Right ventricle myocardium superior (tissue), 1 donor: Measurements from ENCODE around the gene TULP3. TPM values are rescaled to one million over a fixed set of nuclear protein-coding genes. Genes with fewer than 3 reads are reported as not detected.
A peak's percentile ranks its signal among the peaks of the same experiment; 100 is the strongest.

ENCODE experiments used
- ATAC-seq: fragments of 200-7000 bp; cut with Tn5 transposase; one replicate; pipeline ENCODE4 v1.9.1; 2020; ENCODE audit warnings: mild to moderate bottlenecking; ENCODE audit not compliant: poor library complexity
- DNase-seq: peaks from one replicate; pipeline ENCODE4 v3.0.0-alpha.2; 2020
- intact Hi-C: fragments of 100-400 bp; cut with DNase I; formaldehyde crosslinking; loops from one replicate; pipeline ENCODE4 v1.11.2; 2022
- total RNA-seq: library from RNA; stranded (reverse); fragmentation: NEBNext Ultra II Directional; extraction: Animal tissue kit (Norgen Biotek cat#: 25700); gene quantifications from one replicate; pipeline ENCODE4 v1.2.1, GENCODE V29; 2021
- donor health status: DM: no; HTN: yes; CAD: no; lungs with severe emphysema.

Gene TULP3
- total RNA-seq, 1 donor from 2014 or later: 4.6 TPM

GRCh38 chr12:2904260-2904659, 13.6 kb downstream of the TULP3 start:
- no peak for DNase-seq
- ATAC-seq: no peak
- intact Hi-C loops: no loop called here

- DNase-seq (no peak), ATAC-seq (no peak)
- intact Hi-C loops: no loop called here
These were observed 21.5 kb downstream of the TULP3 start for GRCh38 chr12:2912216-2912575.

- ATAC-seq (no peak), DNase-seq (no peak)
- intact Hi-C loops: no loop called here
These were observed 28.6 kb downstream of the TULP3 start for GRCh38 chr12:2919249-2919648.

- intact Hi-C loops: no loop called here
- ATAC-seq (no peak), DNase-seq (no peak)
These were observed 31.6 kb downstream of the TULP3 start for GRCh38 chr12:2922329-2922728.

GRCh38 chr12:2923057-2923456, 32.4 kb downstream of the TULP3 start:
- DNase-seq (no peak), ATAC-seq (no peak)
- intact Hi-C loops: no loop called here

GRCh38 chr12:2924019-2924418, 33.3 kb downstream of the TULP3 start:
- ATAC-seq (peak; percentile 66), DNase-seq (no peak)
- intact Hi-C loops: no loop called here

- no peak for ATAC-seq
These were observed 34.8 kb downstream of the TULP3 start for GRCh38 chr12:2925322-2925995.

GRCh38 chr12:2930865-2931264, 40.2 kb downstream of the TULP3 start:
- intact Hi-C loops: no loop called here
- ATAC-seq (no peak), DNase-seq (no peak)

More at GRCh38 chr12:2925322-2925995, 34.8 kb downstream of the TULP3 start:
- DNase-seq: no peak
- intact Hi-C loops: no loop called here

GRCh38 chr12:2933586-2933985, 42.9 kb downstream of the TULP3 start:
- no peak for ATAC-seq
- intact Hi-C loops: no loop called here
- DNase-seq: no peak

GRCh38 chr12:2934371-2934770, 43.7 kb downstream of the TULP3 start:
- intact Hi-C loops: no loop called here

GRCh38 chr12:2936301-2936700, 45.6 kb downstream of the TULP3 start:
- ATAC-seq: no peak
- intact Hi-C loops: loop anchor here (5.0 kb wide), 1 partner anchor 79 kb away; the partner anchor contains the start of gene TEX52
- DNase-seq: no peak

More at GRCh38 chr12:2934371-2934770, 43.7 kb downstream of the TULP3 start:
- DNase-seq (no peak), ATAC-seq (no peak)

GRCh38 chr12:2937500-2937899, 46.8 kb downstream of the TULP3 start:
- intact Hi-C loops: loop anchor here (5.0 kb wide), 1 partner anchor 80 kb away; the partner anchor contains the start of gene TEX52
- no peak for ATAC-seq
- DNase-seq: no peak

GRCh38 chr12:2939191-2939590, 48.5 kb downstream of the TULP3 start:
- DNase-seq: no peak
- ATAC-seq: no peak
- intact Hi-C loops: loop anchor here (5.0 kb wide), 1 partner anchor 82 kb away; the partner anchor contains the start of gene TEX52

- DNase-seq: no peak
- ATAC-seq: no peak
- intact Hi-C loops: loop anchor here (10.0 kb wide), 2 partner anchors 56 to 94 kb away; no protein-coding TSS in a partner anchor
These were observed 49.9 kb downstream of the TULP3 start for GRCh38 chr12:2940564-2940963.

GRCh38 chr12:2941524-2941923, 50.8 kb downstream of the TULP3 start:
- DNase-seq (no peak), ATAC-seq (no peak)
- intact Hi-C loops: loop anchor here (10.0 kb wide), 2 partner anchors 57 to 93 kb away; no protein-coding TSS in a partner anchor

GRCh38 chr12:2944401-2945047, 53.8 kb downstream of the TULP3 start:
- ATAC-seq (peak; percentile 87), DNase-seq (peak; percentile 57)
- intact Hi-C loops: loop anchor here (10.0 kb wide), 2 partner anchors 60 to 90 kb away; no protein-coding TSS in a partner anchor

- intact Hi-C loops: loop anchor here (10.0 kb wide), 2 partner anchors 65 to 85 kb away; no protein-coding TSS in a partner anchor
- DNase-seq (no peak), ATAC-seq (no peak)
These were observed 58.7 kb downstream of the TULP3 start for GRCh38 chr12:2949411-2949810.

- DNase-seq (no peak), ATAC-seq (no peak)
- intact Hi-C loops: no loop called here
These were observed 65.2 kb downstream of the TULP3 start for GRCh38 chr12:2955888-2956287.

- no peak for ATAC-seq
- DNase-seq: no peak
- intact Hi-C loops: no loop called here
These were observed 67.2 kb downstream of the TULP3 start for GRCh38 chr12:2957816-2958431.
